Upper lobe of left lung (tissue), 4 donors: ENCODE data around the gene UGT1A6.

ENCODE experiments used
- CTCF ChIP-seq, 6 experiments: fragments of 450-650 bp in 4 of 6; fragments of 200-600 bp in 2 of 6; sonication (generic) in 2 of 6; IDR thresholded peaks; one replicate each; pipeline ENCODE4 v1.5.1; 2016 to 2019; ENCODE audit warnings: antibody characterized with exemption in 6 of 6
- EP300 ChIP-seq, 4 donors: sonication (generic); formaldehyde crosslinking; IDR thresholded peaks; one replicate each; pipeline ENCODE4 v1.5.1; 2017; ENCODE audit warnings: antibody characterized with exemption in 4 of 4, control low read depth in 2 of 4
- POLR2A ChIP-seq, 4 donors: fragments of 450-650 bp; IDR thresholded peaks; one replicate each; pipeline ENCODE4 v1.5.1; 2016 to 2017; ENCODE audit warnings: antibody characterized with exemption in 4 of 4, mild to moderate bottlenecking in 2 of 4
- POLR2AphosphoS5 ChIP-seq, 2 donors: sonication (generic); formaldehyde crosslinking; IDR thresholded peaks; one replicate each; pipeline ENCODE4 v1.5.1; 2017; ENCODE audit warnings: antibody characterized with exemption in 2 of 2

GRCh38 chr2:233689031-233689430 lies 3.7 kb upstream of the UGT1A6 start:
- TF ChIP-seq CTCF (IDR thresholded peaks at IDR 0.05) (no peak), EP300 (IDR thresholded peaks at IDR 0.05) (no peak), POLR2A (IDR thresholded peaks at IDR 0.05) (no peak), POLR2AphosphoS5 (IDR thresholded peaks at IDR 0.05) (no peak)
